ENCODE data around the gene PSMD9.
"Not testable (repeated sequence)": the region's sequence is repeated elsewhere in the genome, so short reads cannot be mapped to it uniquely, and the experiment has no call there.

PSMD9 gene

GRCh38 chr12:121926874-121927706, 38.5 kb downstream of the PSMD9 start:
- Histone ChIP-seq H3K27ac (ENCODE audit: low read length) (no peak overlapping the region), H3K9ac (ENCODE audit: low read depth, low read length) (no peak overlapping the region), H3K4me3 (ENCODE audit: low read depth in 1 of 2, low read length in 2 of 2) (no peak overlapping the region), H3K4me1 (ENCODE audit: insufficient read depth, low read length) (no peaks in the 10 kb centered on the region), H3K4me2 (ENCODE audit: insufficient read depth, low read length) (no peak overlapping the region), H3K36me3 (ENCODE audit: insufficient read depth, low read length) (no peaks in the 10 kb centered on the region), H3K9me3 (ENCODE audit: insufficient read depth, low read length, severe bottlenecking) (no peaks in the 10 kb centered on the region), H4K20me1 (ENCODE audit: insufficient read depth, low read length) (no peaks in the 10 kb centered on the region), H2AFZ (ENCODE audit: low read depth, low read length) (0 out of 2 replicates have a peak overlapping the region, but pooled peaks have one; percentile 36), H3K79me2 (ENCODE audit: insufficient read depth, low read length) (no peaks in the 10 kb centered on the region), H3K27me3 (ENCODE audit: insufficient read depth, low read length, poor library complexity) (no peaks in the 10 kb centered on the region)
- no peak for TF ChIP-seq EZH2 (IDR thresholded peaks at IDR 0.05; ENCODE audit: borderline replicate concordance, low read depth, low read length, severe bottlenecking)
- TF ChIP-seq CTCF (IDR thresholded peaks at IDR 0.05; ENCODE audit: borderline replicate concordance, extremely low read depth, low read length, poor library complexity, severe bottlenecking): no peak
- ATAC-seq (ENCODE audit: insufficient read depth, low read depth): no peak
- DNase-seq: no peak

DNA sequence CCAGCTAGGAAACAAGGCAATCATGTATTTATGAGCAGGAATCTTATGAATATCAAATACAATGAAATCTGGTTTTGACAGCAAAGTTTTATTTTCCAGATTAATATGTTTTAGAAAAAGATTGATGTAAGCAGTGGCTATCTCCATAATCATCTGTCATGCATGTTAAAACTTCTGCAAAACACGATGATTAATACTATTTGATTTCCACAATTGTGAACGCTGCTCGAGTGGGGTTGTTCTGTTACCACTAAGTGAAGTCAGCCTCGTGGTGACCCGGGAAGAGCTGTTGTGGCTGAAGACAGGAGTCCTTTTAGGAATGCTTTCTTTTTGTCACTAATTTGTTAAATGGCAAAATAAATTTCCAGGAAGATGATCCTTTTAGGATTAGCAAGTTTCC, 39.2 kb downstream of the PSMD9 start:
- Histone ChIP-seq H2AFZ (ENCODE audit: low read depth, low read length) (no peak overlapping the region), H3K9ac (ENCODE audit: low read depth, low read length) (no peak overlapping the region), H3K4me2 (ENCODE audit: insufficient read depth, low read length) (no peak overlapping the region), H3K9me3 (ENCODE audit: insufficient read depth, low read length, severe bottlenecking) (no peaks in the 10 kb centered on the region), H3K4me3 (ENCODE audit: low read depth in 1 of 2, low read length in 2 of 2) (no peak overlapping the region), H3K79me2 (ENCODE audit: insufficient read depth, low read length) (no peaks in the 10 kb centered on the region), H3K27me3 (ENCODE audit: insufficient read depth, low read length, poor library complexity) (no peaks in the 10 kb centered on the region), H3K36me3 (ENCODE audit: insufficient read depth, low read length) (no peaks in the 10 kb centered on the region), H3K27ac (ENCODE audit: low read length) (no peak overlapping the region), H4K20me1 (ENCODE audit: insufficient read depth, low read length) (no peaks in the 10 kb centered on the region), H3K4me1 (ENCODE audit: insufficient read depth, low read length) (no peaks in the 10 kb centered on the region)
- ATAC-seq (ENCODE audit: insufficient read depth, low read depth): no peak
- TF ChIP-seq CTCF (IDR thresholded peaks at IDR 0.05; ENCODE audit: borderline replicate concordance, extremely low read depth, low read length, poor library complexity, severe bottlenecking): no peak
- TF ChIP-seq EZH2 (IDR thresholded peaks at IDR 0.05; ENCODE audit: borderline replicate concordance, low read depth, low read length, severe bottlenecking): no peak
- no peak for DNase-seq

GRCh38 chr12:121929545-121929944, 41.0 kb downstream of the PSMD9 start:
- not testable (repeated sequence) for H3K4me3 ChIP-seq (ENCODE audit: low read depth in 1 of 2, low read length in 2 of 2); H4K20me1 ChIP-seq (ENCODE audit: insufficient read depth, low read length); H3K4me1 ChIP-seq (ENCODE audit: insufficient read depth, low read length); H3K9ac ChIP-seq (ENCODE audit: low read depth, low read length); H3K9me3 ChIP-seq (ENCODE audit: insufficient read depth, low read length, severe bottlenecking); DNase-seq; H3K27ac ChIP-seq (ENCODE audit: low read length); H3K36me3 ChIP-seq (ENCODE audit: insufficient read depth, low read length); ATAC-seq (ENCODE audit: insufficient read depth, low read depth); H2AFZ ChIP-seq (ENCODE audit: low read depth, low read length); H3K79me2 ChIP-seq (ENCODE audit: insufficient read depth, low read length); H3K27me3 ChIP-seq (ENCODE audit: insufficient read depth, low read length, poor library complexity); H3K4me2 ChIP-seq (ENCODE audit: insufficient read depth, low read length)

DNA sequence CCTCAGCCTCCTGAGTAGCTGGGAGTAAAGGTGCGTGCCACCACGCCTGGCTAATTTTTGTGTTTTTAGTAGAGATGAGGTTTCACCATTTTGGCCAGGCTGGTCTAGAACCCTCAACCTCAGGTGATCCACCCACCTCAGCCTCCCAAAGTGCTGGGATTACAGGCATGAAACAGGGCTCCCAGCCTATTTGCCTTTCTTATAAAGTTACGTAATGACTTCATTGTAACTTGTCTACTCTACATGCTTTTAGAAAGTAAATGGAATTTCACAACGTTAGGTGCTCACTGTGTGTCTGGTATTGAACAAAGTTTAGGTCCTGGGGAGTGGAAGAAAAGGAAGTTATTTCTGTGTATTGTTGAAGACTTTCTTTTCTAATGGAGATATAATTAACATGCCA, 42.3 kb downstream of the PSMD9 start:
- Histone ChIP-seq H3K27ac (ENCODE audit: low read length) (no peak overlapping the region), H3K27me3 (ENCODE audit: insufficient read depth, low read length, poor library complexity) (no peaks in the 10 kb centered on the region), H3K4me2 (ENCODE audit: insufficient read depth, low read length) (no peak overlapping the region), H3K9me3 (ENCODE audit: insufficient read depth, low read length, severe bottlenecking) (no peaks in the 10 kb centered on the region), H3K4me1 (ENCODE audit: insufficient read depth, low read length) (no peaks in the 10 kb centered on the region), H3K4me3 (ENCODE audit: low read depth in 1 of 2, low read length in 2 of 2) (no peak overlapping the region), H2AFZ (ENCODE audit: low read depth, low read length) (no peak overlapping the region), H3K36me3 (ENCODE audit: insufficient read depth, low read length) (no peaks in the 10 kb centered on the region), H4K20me1 (ENCODE audit: insufficient read depth, low read length) (no peaks in the 10 kb centered on the region), H3K9ac (ENCODE audit: low read depth, low read length) (no peak overlapping the region), H3K79me2 (ENCODE audit: insufficient read depth, low read length) (no peaks in the 10 kb centered on the region)
- ATAC-seq (ENCODE audit: insufficient read depth, low read depth) (no peak), DNase-seq (no peak)
- TF ChIP-seq EZH2 (IDR thresholded peaks at IDR 0.05; ENCODE audit: borderline replicate concordance, low read depth, low read length, severe bottlenecking): no peak
- TF ChIP-seq CTCF (IDR thresholded peaks at IDR 0.05; ENCODE audit: borderline replicate concordance, extremely low read depth, low read length, poor library complexity, severe bottlenecking): no peak
